GM19328 (cell line): ENCODE measurements around the gene COX8A.

Experiments used
- ATAC-seq: cut with Tn5 transposase; IDR thresholded peaks from one replicate; pipeline ENCODE4 v1.9.1; 2021; ENCODE audit warnings: mild to moderate bottlenecking, moderate library complexity; ENCODE audit not compliant: unreplicated experiment

Gene COX8A

GRCh38 chr11:64001484-64002420 lies 27.3 kb downstream of the COX8A start:
- ATAC-seq = no peak

GRCh38 chr11:64003807-64004589 lies 29.6 kb downstream of the COX8A start:
- ATAC-seq = no peak

- ATAC-seq = no peak
Observed at GRCh38 chr11:64004590-64004984, 30.2 kb downstream of the COX8A start.

GRCh38 chr11:64005691-64006090 lies 31.3 kb downstream of the COX8A start:
- ATAC-seq = no peak

DNA sequence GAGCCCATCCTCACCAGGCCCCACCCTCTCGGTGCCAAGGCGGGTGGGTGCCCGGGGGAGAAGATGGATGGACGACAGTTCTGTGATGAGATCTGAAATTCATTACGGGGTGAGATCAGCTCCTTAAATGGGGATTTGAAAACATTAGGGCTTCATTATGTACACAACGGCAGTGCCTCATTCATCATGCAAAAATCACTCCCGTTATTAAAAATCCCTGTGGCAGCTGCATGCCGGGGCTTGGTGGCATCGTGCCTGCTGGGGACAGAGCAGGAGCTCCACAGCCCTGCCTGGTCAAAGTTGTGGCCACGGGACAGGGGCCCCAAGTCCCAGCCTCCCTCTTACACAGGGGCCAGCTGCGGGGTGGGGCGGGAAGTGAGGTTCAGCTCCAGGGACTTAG lies 32.0 kb downstream of the COX8A start:
- no peak for ATAC-seq

DNA sequence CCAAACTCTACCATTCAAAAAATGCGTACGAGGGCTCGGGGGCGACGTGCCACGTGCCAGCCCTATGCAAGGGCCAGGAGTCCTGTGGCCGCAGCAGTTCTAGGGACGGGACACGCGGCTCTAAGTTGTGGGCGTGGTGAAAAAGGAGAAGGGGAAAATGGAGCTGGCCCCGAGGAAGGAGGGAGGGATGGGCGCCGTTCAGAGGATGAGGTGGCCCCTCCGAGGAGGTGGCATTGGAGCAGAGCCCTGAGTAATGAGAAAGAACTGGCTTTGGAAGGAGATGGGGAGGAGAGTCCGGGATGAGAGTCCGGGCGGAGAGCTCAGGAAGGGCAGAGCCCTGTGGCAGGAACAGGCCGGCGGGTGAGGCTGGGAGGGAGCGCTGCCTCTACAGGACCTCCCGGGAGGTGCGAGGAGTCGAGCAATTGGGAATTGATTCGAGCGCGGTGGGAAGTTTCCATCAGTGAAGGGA lies 32.8 kb downstream of the COX8A start:
- ATAC-seq = no peak

DNA sequence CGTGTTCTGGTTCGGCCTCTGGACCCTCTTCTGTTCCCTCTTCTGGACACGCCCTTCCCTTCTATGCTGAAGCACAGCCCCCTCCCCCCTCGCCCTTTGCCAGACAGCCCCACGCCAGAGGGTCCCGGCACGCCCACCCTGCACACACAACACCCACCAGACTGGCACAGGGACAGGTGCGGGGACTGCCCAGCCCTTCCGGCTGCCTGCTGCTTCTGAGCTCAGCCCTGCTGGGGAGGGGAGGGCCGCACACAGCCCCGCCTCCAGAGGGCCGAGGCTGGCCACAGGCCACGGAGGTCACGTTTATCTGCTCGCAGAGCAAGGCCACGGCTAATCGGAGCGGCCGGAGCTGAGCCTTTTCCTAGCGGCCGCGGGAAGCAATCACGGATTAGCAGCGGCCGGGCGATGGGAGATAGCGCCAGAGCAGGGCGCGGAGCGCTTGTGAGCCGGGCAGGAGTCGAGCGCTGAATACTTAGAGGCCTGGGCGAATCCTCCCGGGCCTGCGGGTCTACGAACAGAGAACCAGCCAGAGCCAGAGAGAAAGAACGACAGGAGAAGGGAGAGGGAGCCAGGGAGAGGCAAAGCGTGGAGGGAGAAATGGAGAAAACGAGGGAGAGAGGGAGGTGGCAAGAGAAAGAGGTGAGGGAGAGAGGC lies 33.3 kb downstream of the COX8A start:
- ATAC-seq = no peak

DNA sequence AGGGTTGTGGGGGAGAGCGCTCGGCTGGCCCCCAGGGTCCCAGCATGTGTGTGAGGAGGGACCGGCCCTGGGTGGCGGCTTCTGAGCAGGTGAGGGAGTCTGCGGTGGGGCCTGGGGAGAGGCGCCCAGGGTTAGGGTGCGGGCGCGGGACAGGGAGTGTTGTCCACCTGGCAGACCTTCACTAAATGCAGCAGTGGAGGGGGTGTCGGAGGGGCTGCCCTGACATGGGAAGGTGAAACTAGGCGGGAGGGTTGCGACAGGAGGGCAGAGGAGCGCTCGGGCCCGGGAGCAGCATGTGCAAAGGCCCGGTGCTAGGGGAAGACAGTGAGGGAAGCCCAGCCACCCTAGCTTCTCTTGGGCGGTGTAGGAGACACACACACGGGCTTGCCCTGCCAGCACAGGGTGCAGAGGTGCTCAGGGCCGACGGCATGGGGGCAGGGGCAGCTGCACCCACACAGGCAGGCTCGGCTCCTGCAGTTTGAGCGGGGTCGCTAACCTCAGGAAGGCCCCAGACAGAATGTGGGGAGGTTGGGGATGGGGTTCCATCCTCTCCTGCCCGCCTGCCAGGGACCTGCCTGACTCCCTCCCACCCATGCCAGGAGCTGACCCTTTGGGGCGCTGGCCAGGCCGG lies 34.0 kb downstream of the COX8A start:
- ATAC-seq = no peak

GRCh38 chr11:64008914-64009633 lies 34.7 kb downstream of the COX8A start:
- no peak for ATAC-seq

GRCh38 chr11:64009710-64010109 lies 35.3 kb downstream of the COX8A start:
- no peak for ATAC-seq

DNA sequence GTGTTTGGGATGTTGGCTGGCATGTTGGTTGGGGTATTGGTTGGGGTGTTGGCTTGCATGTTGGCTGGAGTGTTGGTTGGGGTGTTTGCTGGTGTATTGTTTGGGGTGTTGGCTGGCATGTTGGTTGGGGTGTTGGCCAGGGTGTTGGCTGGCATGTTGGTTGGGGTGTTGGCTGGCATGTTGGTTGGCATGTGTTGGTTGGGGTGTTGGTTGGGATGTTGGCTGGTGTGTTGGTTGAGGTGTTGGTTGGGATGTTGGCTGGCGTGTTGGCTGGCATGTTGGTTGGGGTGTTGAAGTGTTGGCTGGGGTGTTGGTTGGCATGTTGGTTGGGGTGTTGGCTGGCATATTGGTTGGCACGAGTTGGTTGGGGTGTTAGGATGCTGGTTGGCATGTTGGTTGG lies 36.4 kb downstream of the COX8A start:
- ATAC-seq = no peak

DNA sequence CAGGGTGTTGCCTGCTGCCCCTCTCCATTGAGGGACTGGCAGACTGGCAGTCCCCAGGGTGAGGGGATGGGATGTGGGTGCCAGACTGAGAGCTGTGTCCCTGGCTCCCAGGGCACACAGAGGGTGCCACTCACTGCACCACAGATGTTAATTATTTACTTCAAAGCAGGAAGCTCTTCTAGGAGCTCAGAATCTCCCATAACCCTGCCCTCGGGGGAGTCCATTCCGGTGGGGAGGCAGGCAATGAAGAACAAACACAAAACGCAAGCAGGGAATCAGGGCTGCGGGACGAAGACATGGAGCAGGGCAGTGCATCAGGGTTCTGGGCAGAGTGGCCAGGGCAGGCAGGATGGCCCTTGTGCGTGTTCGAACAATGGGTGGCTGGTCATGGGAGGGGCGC lies 37.0 kb downstream of the COX8A start:
- ATAC-seq = no peak

DNA sequence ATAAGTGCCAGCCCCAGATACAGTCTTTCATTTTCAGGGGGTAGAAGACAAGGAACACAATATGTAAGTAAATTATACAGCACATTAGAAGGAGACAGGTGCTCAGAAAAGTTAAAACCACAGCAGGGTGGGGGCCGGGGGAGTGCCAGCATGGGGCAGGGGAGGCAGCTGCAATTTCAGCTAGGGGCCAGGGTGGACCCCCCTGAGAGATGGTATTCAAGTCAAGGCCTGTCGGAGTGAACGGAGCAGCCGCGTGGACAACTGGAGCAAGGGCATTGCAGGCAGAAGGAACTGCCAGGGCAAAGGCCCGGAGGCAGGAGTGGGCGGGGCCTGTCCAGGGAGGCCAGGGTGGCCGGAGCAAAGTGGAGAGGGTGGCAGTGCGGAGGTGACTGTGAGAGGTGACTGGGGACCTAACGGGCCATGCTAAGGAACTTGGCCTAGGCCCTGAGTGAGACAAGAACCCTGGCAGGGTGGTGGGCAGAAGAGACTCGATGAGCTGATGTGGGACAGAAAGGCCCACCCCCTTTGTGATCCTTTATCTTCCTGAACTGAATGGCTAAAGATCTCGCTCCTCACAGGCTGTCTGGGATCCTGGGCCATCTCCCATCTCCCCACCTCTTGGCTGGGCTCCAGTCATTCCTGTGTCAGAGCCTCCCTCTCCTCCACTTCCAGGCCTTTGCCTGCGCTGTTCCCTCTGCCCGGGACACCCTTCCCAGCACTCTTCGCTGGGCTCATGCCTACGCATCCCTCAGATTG lies 38.9 kb downstream of the COX8A start:
- ATAC-seq = no peak

GRCh38 chr11:64014356-64014755 lies 39.9 kb downstream of the COX8A start:
- no peak for ATAC-seq

- ATAC-seq = no peak
Observed at GRCh38 chr11:64015510-64015909, 41.1 kb downstream of the COX8A start.

- ATAC-seq = no peak
Observed at GRCh38 chr11:64015935-64016845, 41.8 kb downstream of the COX8A start.

- no peak for ATAC-seq
Observed at GRCh38 chr11:64017945-64018224, 43.5 kb downstream of the COX8A start.

GRCh38 chr11:64018310-64018709 lies 43.9 kb downstream of the COX8A start:
- no peak for ATAC-seq
